ENCODE results near the gene VAC14.

Gene VAC14

GRCh38 chr16:70703041-70703834 lies 97.7 kb downstream of the VAC14 start:
- DNase-seq = no peak

GRCh38 chr16:70702624-70703023 lies 98.3 kb downstream of the VAC14 start:
- DNase-seq = no peak

GRCh38 chr16:70701998-70702397 lies 99.0 kb downstream of the VAC14 start:
- no peak for DNase-seq

DNA sequence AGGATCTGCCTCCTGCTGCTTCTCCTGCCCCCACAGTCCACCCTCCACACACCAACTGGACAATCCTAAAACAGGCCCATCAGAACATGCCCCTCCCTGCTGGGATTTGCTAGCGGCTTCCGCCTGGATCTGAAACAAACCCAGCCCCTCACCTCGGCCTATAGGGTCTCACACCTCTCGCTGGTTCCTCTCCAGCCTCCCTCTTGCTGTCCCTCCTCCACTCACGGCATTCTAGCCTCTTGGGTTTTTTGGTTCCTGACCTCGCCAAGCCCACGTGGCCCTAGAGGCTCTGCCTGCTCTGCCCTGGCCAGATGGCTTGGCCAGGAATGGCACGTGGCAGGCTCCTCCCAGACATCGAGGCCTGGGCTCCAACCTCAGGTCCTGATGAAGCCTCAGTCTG lies 99.4 kb downstream of the VAC14 start:
- DNase-seq = no peak

DNA sequence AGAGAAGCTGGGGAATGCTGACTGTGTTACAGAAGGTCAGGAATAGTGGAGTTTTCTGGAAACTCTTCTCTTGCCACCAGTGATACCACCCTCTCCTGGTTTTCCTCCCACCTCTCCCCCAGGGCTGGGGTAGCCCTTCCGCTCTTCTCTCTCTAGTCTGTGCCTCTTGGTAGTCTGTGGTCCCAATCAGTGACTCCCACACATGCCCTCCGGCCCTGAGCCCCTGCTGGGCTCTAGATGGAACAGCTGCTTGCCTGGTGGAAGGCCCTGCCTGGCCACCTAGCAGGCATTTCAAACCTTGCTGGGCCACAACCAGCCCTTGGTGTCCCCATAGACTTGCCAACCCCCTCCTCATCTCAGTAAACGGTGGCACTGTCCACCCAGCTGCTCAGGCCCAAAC lies 99.9 kb downstream of the VAC14 start:
- DNase-seq = no peak

DNA sequence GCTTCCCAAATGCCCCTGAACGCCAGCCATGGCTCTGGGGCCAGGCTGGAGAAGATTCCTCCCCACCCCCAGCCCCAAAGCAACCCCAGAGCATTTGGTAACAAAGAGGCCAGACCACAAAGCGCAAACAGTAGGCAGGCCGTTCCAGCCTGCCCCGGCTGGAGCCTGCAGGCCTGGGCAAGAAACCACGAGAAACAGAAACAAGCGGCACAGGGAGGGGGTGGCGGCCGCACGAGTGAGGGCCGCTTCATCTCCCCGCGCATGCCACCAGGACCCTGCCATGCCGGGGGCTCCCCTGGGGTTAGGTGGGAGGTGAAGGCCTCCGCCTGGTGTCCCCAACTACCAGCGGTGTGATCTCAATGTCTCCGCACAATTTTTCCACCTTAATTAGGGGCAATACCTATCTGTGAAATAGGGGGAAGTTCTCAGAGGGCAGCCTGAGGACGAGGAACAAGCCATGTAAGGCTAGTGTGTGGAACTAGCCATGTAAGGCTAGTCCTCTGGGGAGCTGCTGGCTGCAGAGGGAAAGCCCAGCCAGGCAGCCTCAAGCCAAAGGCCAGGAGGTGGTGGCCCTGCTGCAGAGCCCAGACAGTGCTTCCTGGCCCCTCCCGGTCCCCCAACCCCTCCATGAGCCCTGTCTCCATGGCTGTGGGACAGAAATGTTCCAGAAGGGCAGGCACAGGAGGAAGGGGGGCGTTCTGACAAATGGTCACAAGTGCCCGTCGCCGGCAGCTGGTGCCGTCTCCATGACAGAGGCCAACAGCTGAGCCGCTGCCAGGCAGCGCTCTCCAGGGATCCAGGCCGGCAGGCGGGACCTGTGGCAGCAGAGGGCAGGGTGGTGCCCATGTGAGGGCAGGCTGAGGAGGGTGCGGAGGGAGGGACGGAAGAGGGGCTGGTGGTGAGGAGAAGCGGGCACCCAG lies 100.6 kb downstream of the VAC14 start:
- no peak for DNase-seq

DNA sequence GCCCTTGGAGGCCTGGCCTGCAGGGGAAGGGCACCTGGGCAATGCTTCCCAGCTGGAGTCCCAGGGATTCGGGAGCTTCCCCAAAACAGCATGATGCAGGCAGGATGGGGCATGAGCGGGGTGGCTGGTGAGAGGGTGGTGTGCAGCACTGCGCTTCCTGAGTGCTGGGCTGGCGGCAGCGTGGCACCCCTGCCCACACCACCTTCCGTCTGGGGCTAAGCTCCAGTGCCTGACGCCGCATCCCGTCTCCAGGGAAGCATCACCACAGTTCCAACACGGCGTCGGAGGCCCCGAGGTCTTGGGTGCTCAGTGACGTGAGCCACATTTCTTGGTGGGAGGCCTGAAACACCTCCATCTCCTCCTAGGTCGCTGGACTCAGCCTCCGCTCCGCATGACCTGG lies 101.3 kb downstream of the VAC14 start:
- DNase-seq = no peak

GRCh38 chr16:70698901-70699300 lies 102.1 kb downstream of the VAC14 start:
- DNase-seq = no peak

DNA sequence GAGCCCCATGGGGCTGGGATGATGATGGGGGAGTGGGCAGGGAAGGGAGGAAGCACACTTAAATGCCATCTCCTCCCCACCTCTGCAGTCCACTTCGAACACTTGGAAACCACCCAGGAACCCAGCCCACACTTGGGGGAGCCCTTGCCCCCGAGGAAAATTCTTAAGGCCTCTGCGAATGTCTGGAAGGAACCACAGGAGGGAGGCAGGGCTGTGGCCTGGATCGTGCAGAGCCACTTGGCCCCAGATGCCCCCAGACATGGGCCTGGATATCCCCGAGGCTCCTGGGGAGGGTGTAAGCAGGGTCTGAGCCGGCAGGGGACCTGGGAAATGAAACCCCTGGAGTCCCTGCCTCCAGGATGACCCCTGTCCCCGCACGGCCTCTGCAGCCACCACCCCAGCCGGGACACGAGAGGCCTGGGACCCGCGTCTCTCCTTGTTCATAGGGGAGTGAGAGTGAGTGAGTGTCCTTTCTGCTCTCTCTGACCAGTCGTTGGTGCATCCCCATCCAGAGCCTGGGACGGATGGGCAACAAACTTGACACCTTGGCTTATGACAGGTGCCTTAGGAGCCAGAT lies 103.3 kb downstream of the VAC14 start:
- no peak for DNase-seq

DNA sequence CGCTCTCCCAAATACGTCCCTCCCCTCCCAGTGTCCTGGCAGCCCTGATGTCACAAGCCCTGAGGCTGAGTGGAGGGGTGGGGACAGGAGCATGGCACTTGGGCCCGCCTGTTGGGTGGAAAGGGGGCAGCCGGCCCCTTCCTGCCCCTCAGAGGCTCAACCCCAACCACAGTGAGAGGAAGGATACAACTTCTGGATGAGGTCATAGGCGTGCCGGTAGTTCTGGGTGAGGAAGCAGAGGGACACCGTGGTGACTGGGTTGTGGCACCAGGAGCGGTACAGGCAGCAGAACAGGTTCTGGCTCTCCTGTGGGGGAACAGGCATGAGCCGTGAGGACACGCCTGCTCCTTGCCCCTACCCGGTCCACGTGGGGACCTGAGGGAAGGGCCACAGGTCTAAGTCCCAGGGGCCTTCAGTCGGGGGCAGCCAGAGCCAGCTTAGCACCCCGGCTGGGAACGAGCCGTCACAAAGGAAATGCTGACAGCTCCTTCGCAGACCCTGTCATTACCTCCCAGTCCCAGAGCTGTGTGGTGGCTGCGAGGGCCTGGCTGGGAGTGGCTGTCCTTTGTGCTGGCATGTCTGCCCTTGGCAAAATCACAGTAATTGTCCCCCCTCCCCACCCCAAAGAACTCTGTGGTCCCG lies 103.9 kb downstream of the VAC14 start:
- no peak for DNase-seq

DNA sequence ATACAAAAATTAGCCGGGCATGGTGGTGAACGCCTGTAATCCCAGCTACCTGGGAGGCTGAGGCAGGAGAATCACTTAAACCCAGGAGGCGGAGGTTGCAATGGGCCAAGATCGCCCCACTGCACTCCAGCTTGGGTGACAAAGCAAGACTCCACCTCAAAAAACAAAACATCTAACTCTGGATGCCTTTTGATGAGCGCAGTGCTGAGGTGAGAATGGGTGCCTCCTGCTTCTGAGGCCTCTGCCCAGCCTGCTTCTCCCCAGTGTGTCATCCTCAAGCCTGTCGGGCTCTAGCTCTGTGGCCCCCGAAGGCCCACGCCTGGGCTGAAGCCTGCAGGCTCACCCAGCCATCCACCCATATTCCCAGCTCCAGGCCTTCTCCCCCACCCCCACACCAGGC lies 104.6 kb downstream of the VAC14 start:
- DNase-seq = no peak

DNA sequence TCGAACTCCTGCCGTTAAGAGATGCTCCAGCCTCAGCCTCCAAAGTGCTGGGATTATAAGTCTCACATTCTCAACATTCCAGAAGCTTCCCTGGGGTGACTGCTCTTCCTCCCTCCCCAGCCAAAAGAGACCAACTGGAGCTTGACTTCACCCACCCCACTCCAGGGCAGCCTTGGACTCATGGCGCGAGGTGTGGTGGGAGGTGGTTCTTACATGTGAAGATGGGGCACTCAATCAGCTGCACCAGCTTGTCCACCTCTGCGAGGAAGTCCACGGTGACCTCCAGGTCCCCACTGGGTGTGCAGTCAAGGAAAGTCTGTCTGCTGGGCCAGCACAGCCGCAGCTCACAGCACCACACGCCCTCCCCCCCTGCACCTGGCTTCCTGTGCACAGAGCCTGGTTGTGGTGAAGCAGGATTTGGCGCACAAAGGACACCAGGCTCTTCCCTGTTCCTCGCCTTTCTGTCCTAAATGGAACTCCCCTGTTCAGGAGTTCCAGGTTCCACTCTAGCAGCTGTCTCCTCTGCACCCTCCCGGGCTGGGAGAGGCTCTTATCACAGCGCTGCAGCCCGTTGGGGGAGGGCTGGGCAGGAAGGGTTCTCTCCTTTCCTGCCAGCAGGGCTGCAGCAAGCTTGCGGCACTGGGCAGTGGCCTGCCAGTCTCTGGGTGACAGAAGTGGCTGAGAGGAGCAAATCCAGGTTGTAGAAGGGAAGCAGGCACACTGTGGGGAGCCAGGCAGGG lies 105.5 kb downstream of the VAC14 start:
- no peak for DNase-seq

- DNase-seq = no peak
Observed at GRCh38 chr16:70694868-70695218, 106.1 kb downstream of the VAC14 start.

DNA sequence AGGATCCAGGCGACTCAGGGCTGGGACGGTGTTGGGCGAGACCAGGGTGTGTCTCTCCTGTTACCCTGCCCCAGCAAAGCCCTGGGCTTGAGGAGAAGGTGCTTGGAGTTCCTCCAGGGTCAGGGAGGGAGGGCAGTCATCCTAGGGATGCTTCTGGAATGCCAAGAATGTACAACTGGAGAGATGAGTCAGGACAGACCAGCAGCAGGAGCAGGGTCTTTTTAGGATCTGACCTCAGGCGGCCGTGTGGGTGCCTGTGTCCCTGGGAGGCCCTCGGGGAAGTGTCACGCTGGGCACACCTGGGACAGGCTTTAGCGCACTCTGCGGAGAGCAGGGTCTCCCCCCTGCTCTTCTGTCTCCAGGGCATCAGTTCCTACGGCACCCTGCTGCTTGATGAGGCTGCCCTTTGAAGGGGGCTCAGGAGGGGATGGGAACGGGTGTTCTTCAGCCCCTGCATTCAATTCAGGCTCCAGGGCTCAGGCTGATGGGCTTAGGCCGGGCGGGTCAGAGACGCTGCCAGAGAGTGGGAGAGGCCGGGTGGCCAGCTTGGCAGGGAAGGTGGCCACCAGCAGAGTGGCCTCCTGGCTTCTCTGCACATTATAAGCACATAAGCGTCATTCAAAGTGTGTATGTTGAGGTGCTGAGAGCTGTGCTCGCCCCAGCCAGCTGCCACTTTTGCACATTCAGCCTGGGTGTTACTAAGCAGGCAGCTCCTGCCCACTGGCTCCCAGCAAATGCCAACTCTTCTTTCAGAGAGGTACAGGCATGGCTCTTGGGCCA lies 106.7 kb downstream of the VAC14 start:
- no peak for DNase-seq

GRCh38 chr16:70692873-70693671 lies 107.9 kb downstream of the VAC14 start:
- no peak for DNase-seq

- DNase-seq = no peak
Observed at GRCh38 chr16:70692130-70692872, 108.7 kb downstream of the VAC14 start.

GRCh38 chr16:70691223-70692129 lies 109.5 kb downstream of the VAC14 start:
- no peak for DNase-seq

GRCh38 chr16:70689970-70690891 lies 110.7 kb downstream of the VAC14 start:
- DNase-seq = no peak
